Urinary bladder (tissue), 4 donors: ENCODE results near the gene SYT2. TPM values are rescaled to one million over a fixed set of nuclear protein-coding genes. Genes with fewer than 3 reads are reported as not detected.
"Not testable (repeated sequence)": the region's sequence is repeated elsewhere in the genome, so short reads cannot be mapped to it uniquely, and the experiment has no call there.

Experiments
- DNase-seq: peaks from one replicate; pipeline ENCODE4 v3.0.0-alpha.2; 2015; ENCODE audit errors: extremely low spot score
- H3K27ac ChIP-seq: one replicate; pipeline ENCODE4 v1.5.1; 2013; ENCODE audit warnings: low read depth, mild to moderate bottlenecking, moderate library complexity
- H3K36me3 ChIP-seq: one replicate; pipeline ENCODE4 v1.6.1; 2013; ENCODE audit warnings: mild to moderate bottlenecking, moderate library complexity; ENCODE audit not compliant: insufficient read depth
- H3K4me1 ChIP-seq: one replicate; pipeline ENCODE4 v1.6.1; 2013; ENCODE audit warnings: mild to moderate bottlenecking, moderate library complexity; ENCODE audit not compliant: insufficient read depth
- H3K4me3 ChIP-seq: one replicate; pipeline ENCODE4 v1.5.1; 2013; ENCODE audit warnings: low read depth, low read length
- WGBS: extraction: QIAGEN DNeasy Blood & Tissue Kit; methylation state at CpG from one replicate; pipeline ENCODE4 v1.1.7; 2013; 5-methylcytosine and 5-hydroxymethylcytosine counted together
- polyA plus RNA-seq: library from polyadenylated mRNA; stranded (reverse); fragments of 200-250 nt; gene quantifications from one replicate; pipeline ENCODE4 v1.2.3, GENCODE V29; 2013
- total RNA-seq: library from RNA; depleted of rRNA; stranded (reverse); fragments of >200 nt; gene quantifications from one replicate; pipeline ENCODE4 v1.2.3, GENCODE V29; 2014
- donor health status: healthy with polysubstance abuse.
- donor health status: healthy.

The SYT2 gene
- total RNA-seq (0.21 TPM), polyA plus RNA-seq (0.01 TPM)

DNA sequence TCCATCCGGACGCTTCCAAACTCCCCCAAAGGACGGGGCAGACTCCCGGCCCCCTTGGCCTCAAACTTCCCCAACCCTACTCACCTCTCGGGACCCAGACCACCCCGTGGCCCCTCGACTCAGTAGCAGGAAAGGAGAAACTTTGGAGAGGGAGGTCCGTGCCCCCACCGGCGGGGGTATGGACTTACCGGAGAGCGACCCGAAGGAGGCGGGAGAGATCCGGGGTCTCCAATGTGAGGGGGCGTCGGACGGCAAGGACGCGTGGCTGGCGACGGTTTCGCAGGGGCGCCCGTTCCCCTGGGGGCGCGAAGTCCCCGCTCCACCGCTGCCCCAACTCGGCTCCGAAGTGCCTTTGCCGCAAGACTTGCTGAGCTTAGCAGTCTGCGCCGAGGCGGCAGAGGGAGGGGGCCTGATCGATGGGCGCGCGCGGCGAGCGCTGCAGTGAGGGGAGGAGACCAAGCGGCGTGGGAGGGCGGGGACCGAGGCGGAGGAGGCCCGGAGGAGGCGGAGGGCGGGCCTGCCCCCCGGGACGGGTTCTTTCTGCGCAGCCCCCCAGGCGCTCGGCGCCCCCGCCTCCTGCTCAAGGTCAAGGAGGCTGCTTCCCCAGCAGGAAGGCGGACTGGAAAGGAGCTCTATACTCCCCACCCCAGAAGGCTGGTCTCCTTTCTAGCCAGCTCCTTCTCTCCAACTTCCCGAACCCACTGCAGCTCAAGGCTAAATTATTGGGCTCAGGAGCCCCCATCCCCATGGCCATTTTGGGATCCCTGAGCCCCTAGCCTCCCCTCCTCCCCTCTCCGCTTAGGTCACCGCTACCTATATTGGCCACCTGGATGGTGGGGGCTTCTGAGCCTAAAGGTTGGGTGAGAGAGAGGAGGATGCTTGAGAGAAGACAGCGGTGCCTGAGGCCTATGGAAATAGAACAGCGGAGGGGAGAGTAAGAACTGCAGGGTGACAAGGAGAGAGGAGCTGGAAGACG is at the start of gene SYT2:
Gene SYT2, minus strand, starts transcription at position 385 of the 976 bp plus-strand sequence. CDS start 104,682 bp downstream, outside the sequence.
- 5% methylated on average over 64 of the region's 64 CpGs for WGBS
- H3K4me1 ChIP-seq: peaks cover 2% of the 10 kb centered on the region
- H3K27ac ChIP-seq: no peak within 1 kb of the TSS
- no peak for DNase-seq
- peak within 1 kb of the TSS; percentile 1 for H3K4me3 ChIP-seq
- H3K36me3 ChIP-seq: no peaks in the 10 kb centered on the region

DNA sequence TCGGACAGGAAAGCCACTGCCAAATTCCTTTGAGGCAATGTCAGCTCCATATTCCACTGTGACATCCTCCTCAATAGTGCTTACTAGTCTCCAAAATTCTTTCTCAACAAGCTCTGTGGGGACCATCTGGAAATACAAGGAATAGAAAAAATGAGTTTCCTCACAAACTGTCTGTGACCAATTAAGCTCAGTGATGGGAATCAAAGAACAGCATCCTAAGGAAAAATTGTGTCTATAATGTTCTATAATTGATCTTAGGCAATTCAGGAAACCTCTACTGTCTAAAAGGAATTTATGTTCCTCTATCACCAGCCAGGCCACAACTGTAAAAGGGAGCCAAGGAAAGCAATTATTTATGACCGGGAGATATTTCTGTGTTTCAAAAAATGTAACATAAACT is 46.1 kb upstream of the SYT2 start:
- Histone ChIP-seq H3K4me1 (no peaks in the 10 kb centered on the region), H3K36me3 (peaks cover 4% of the 10 kb centered on the region), H3K27ac (no peak overlapping the region), H3K4me3 (no peak overlapping the region)
- no peak for DNase-seq
- WGBS: 89% methylated on average over 2 of the region's 2 CpGs

GRCh38 chr1:202754293-202754692 is 44.0 kb upstream of the SYT2 start:
- no peaks in the 10 kb centered on the region for H3K4me1 ChIP-seq
- no peak overlapping the region for H3K27ac ChIP-seq
- H3K4me3 ChIP-seq: no peak overlapping the region
- no peak for DNase-seq
- WGBS: 97% methylated on average over 2 of the region's 2 CpGs
- peaks cover 5% of the 10 kb centered on the region for H3K36me3 ChIP-seq

- WGBS: 56% methylated on average over 3 of the region's 3 CpGs
- Histone ChIP-seq H3K27ac (no peak overlapping the region), H3K4me3 (no peak overlapping the region), H3K4me1 (no peaks in the 10 kb centered on the region), H3K36me3 (peaks cover 5% of the 10 kb centered on the region)
- no peak for DNase-seq
Observed at GRCh38 chr1:202752774-202753173, 42.5 kb upstream of the SYT2 start.

GRCh38 chr1:202750761-202751160 is 40.5 kb upstream of the SYT2 start:
- H3K27ac ChIP-seq: no peak overlapping the region
- DNase-seq: no peak
- no peaks in the 10 kb centered on the region for H3K4me1 ChIP-seq
- 85% methylated on average over 1 of the region's 1 CpG for WGBS
- peaks cover 6% of the 10 kb centered on the region for H3K36me3 ChIP-seq
- no peak overlapping the region for H3K4me3 ChIP-seq

DNA sequence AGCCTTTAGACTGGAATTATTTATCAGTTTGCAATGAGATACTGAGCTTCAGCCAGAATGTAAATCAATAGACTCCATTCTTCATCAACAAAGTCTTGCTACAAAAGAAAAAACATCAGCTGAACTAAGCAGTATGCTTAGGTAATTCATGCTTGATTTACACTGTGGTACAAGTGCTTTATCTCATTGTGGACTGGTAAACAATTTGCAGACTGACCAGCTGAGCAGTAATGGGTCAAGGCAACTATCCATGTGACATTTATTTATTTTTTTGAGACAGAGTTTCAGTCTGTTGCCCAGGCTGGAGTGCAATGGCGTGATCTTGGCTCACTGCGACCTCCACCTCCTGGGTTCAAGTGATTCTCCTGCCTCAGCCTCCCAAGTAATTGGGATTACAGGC is 39.8 kb upstream of the SYT2 start:
- no peak overlapping the region for H3K4me3 ChIP-seq
- 94% methylated on average over 2 of the region's 2 CpGs for whole genome bisulfite sequencing
- DNase-seq: no peak
- no peak overlapping the region for H3K27ac ChIP-seq
- H3K4me1 ChIP-seq: no peaks in the 10 kb centered on the region
- H3K36me3 ChIP-seq: peaks cover 6% of the 10 kb centered on the region

- no peak overlapping the region for H3K4me3 ChIP-seq
- DNase-seq: no peak
- H3K4me1 ChIP-seq: no peaks in the 10 kb centered on the region
- no peak overlapping the region for H3K27ac ChIP-seq
- 96% methylated on average over 3 of the region's 3 CpGs for WGBS
- peaks cover 9% of the 10 kb centered on the region for H3K36me3 ChIP-seq
Observed at GRCh38 chr1:202745323-202745888, 35.2 kb upstream of the SYT2 start.

GRCh38 chr1:202744770-202745169 is 34.5 kb upstream of the SYT2 start:
- H3K36me3 ChIP-seq, H3K4me3 ChIP-seq, DNase-seq, H3K27ac ChIP-seq, H3K4me1 ChIP-seq: not testable (repeated sequence)
- over 99% methylated on average over 3 of the region's 3 CpGs for WGBS

GRCh38 chr1:202742496-202742895 is 32.2 kb upstream of the SYT2 start:
- no peak for DNase-seq
- Histone ChIP-seq H3K27ac (no peak overlapping the region), H3K4me3 (no peak overlapping the region), H3K36me3 (peaks cover 8% of the 10 kb centered on the region), H3K4me1 (no peaks in the 10 kb centered on the region)
- 98% methylated on average over 6 of the region's 6 CpGs for WGBS

- peaks cover 2% of the 10 kb centered on the region for H3K36me3 ChIP-seq
Observed at GRCh38 chr1:202733251-202733650, 23.0 kb upstream of the SYT2 start.

DNA sequence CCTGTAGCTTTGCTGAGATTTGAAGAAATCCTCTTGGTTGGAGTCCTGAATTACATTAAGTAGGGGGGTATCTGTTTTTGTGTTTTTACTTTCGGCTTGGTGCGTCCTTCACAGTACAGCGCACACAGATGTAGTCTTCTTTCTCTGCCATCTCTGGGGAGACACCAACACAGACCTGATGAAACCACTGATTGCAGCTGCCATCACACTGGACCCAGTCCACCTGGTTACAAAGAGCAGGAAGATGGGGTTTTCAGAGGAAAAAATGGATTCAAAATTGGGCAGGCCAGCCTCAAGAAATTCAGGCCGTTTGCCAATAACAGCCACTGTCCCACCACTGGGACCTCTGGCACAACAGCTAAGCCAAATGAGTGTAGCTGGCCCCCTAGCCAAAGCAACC is 18.7 kb upstream of the SYT2 start:
- no peak overlapping the region for H3K4me3 ChIP-seq
- H3K36me3 ChIP-seq: peaks cover 6% of the 10 kb centered on the region
- H3K4me1 ChIP-seq: no peaks in the 10 kb centered on the region
- H3K27ac ChIP-seq: no peak overlapping the region
- DNase-seq: no peak
- 87% methylated on average over 4 of the region's 4 CpGs for WGBS

More at GRCh38 chr1:202733251-202733650, 23.0 kb upstream of the SYT2 start:
- DNase-seq: no peak
- no peaks in the 10 kb centered on the region for H3K4me1 ChIP-seq
- WGBS: 93% methylated on average over 10 of the region's 10 CpGs
- H3K4me3 ChIP-seq: no peak overlapping the region
- H3K27ac ChIP-seq: no peak overlapping the region

DNA sequence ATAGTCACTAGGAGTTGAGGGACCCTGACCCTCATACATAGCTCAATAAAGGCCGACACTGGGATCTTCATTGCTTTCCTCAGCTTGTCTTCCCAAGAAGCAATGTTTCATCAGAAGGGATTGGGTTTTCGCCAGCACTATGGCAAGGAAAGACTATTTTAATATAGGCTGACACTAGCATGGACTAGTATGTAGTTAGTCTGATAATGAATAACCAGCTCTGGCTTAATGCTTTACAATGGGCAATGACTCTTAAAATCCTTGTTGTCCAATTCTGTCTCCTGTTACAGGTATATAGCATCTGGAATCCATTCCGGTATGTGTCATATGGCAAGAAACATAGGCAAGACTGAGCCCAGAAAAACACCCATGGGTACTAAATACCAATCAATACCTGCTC is 15.3 kb upstream of the SYT2 start:
- no peak overlapping the region for H3K27ac ChIP-seq
- no peak overlapping the region for H3K4me3 ChIP-seq
- WGBS: 93% methylated on average over 3 of the region's 3 CpGs

DNA sequence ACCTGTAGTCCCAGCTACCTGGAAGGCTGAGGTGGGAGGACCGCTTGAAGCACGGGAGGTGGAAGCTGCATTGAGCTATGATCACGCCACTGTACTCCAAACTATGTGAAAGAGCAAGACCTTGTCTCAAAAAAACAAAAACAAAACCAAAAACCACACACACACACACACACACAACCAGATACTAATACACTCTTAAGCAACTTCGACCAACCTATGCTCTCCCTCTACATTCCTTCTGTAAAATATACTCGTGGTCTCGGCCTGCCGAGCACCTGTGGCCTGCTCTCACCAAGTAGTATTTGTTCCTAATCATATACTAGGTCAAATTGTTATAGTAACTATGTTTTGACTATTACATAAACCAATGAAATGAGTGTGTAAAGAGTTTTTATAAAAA is 13.5 kb upstream of the SYT2 start:
- no peak overlapping the region for H3K4me3 ChIP-seq
- no peak overlapping the region for H3K27ac ChIP-seq
- no peaks in the 10 kb centered on the region for H3K4me1 ChIP-seq
- peaks cover 5% of the 10 kb centered on the region for H3K36me3 ChIP-seq
- WGBS: 88% methylated on average over 7 of the region's 7 CpGs
- DNase-seq: no peak

More for the DNA sequence above, 15.3 kb upstream of the SYT2 start:
- DNase-seq: no peak
- H3K4me1 ChIP-seq: no peaks in the 10 kb centered on the region
- peaks cover 6% of the 10 kb centered on the region for H3K36me3 ChIP-seq

GRCh38 chr1:202723046-202723445 is 12.8 kb upstream of the SYT2 start:
- not testable (repeated sequence) for H3K4me3 ChIP-seq, DNase-seq, H3K27ac ChIP-seq, H3K36me3 ChIP-seq, H3K4me1 ChIP-seq
- 68% methylated on average over 6 of the region's 6 CpGs for WGBS
